A549 (cell line): Measurements from ENCODE around the gene CFAP92. TPM values are rescaled to one million over a fixed set of nuclear protein-coding genes. Genes with fewer than 3 reads are reported as not detected.
A peak's percentile ranks its signal among the peaks of the same experiment; 100 is the strongest.

Experiments
- ATOH8 ChIP-seq: fragments of 250-450 bp; sonication (Bioruptor Pico); IDR thresholded peaks from 2 replicates; pipeline ENCODE4 v1.5.0; 2020; ENCODE audit warnings: low read depth, mild to moderate bottlenecking, moderate library complexity
- BCL3 ChIP-seq: fragments of >200 bp; sonication (Bioruptor Twin); formaldehyde crosslinking; IDR thresholded peaks from 3 replicates; pipeline ENCODE4 v1.6.1; 2016
- CBX2 ChIP-seq: fragments of 200-600 bp; sonication (generic); IDR thresholded peaks from 2 replicates; pipeline ENCODE4 v1.6.1; 2016; ENCODE audit warnings: low read depth, mild to moderate bottlenecking, borderline replicate concordance
- CBX8 ChIP-seq: fragments of 200-600 bp; sonication (generic); IDR thresholded peaks from 2 replicates; pipeline ENCODE4 v1.6.1; 2016
- EHF ChIP-seq: fragments of 250-450 bp; sonication (Bioruptor Pico); IDR thresholded peaks from 2 replicates; pipeline ENCODE4 v1.5.0; 2020; ENCODE audit warnings: mild to moderate bottlenecking
- EHMT2 ChIP-seq: fragments of 200-600 bp; sonication (generic); IDR thresholded peaks from 2 replicates; pipeline ENCODE4 v1.6.1; 2016; ENCODE audit warnings: antibody characterized with exemption, low read depth, mild to moderate bottlenecking, moderate library complexity
- ESRRA ChIP-seq: fragments of 150-350 bp; IDR thresholded peaks from 2 replicates; pipeline ENCODE4 v1.6.1; 2014; ENCODE audit warnings: mild to moderate bottlenecking, low read length, borderline replicate concordance
- HDAC2 ChIP-seq: fragments of 200-600 bp; sonication (generic); IDR thresholded peaks from 2 replicates; pipeline ENCODE4 v1.6.1; 2016
- HES2 ChIP-seq: fragments of >200 bp; sonication (Bioruptor Twin); formaldehyde crosslinking; IDR thresholded peaks from 2 replicates; pipeline ENCODE4 v1.6.1; 2016
- HOXA7 ChIP-seq: fragments of 250-450 bp; sonication (Bioruptor Pico); IDR thresholded peaks from 2 replicates; pipeline ENCODE4 v1.5.0; 2020; ENCODE audit warnings: mild to moderate bottlenecking, moderate library complexity
- KDM5A ChIP-seq: fragments of 200-600 bp; sonication (generic); IDR thresholded peaks from 2 replicates; pipeline ENCODE4 v1.6.1; 2016; ENCODE audit warnings: antibody characterized with exemption, mild to moderate bottlenecking
- MAFK ChIP-seq: fragments of 450-650 bp; IDR thresholded peaks from 2 replicates; pipeline ENCODE4 v1.6.1; 2014; ENCODE audit not compliant: partially characterized antibody
- MAX ChIP-seq: IDR thresholded peaks from 2 replicates; pipeline ENCODE4 v1.6.1; 2012
- NPAS2 ChIP-seq: fragments of 250-450 bp; sonication (Bioruptor Pico); IDR thresholded peaks from 2 replicates; pipeline ENCODE4 v1.8.0; 2022; ENCODE audit warnings: mild to moderate bottlenecking, moderate library complexity, borderline replicate concordance
- PHF8 ChIP-seq: fragments of 200-600 bp; sonication (generic); IDR thresholded peaks from 2 replicates; pipeline ENCODE4 v1.6.1; 2016; ENCODE audit warnings: low read depth, mild to moderate bottlenecking, antibody characterized with exemption, moderate library complexity, borderline replicate concordance
- RAD21 ChIP-seq, 2 experiments: fragments of >200 bp in 1 of 2; sonication (Bioruptor Twin) in 1 of 2; formaldehyde crosslinking in 1 of 2; IDR thresholded peaks in 1 of 2; conservative IDR thresholded peaks in 1 of 2; 2 replicates in 1 of 2; 3 replicates in 1 of 2; pipeline ENCODE4 v1.6.1; 2012 to 2018; ENCODE audit warnings: inconsistent platforms in 1 of 2
- RARB ChIP-seq: fragments of 250-450 bp; sonication (Bioruptor Pico); IDR thresholded peaks from 2 replicates; pipeline ENCODE4 v1.8.0; 2021; ENCODE audit warnings: mild to moderate bottlenecking, moderate library complexity
- REST ChIP-seq: fragments of 200-600 bp; sonication (generic); IDR thresholded peaks from 2 replicates; pipeline ENCODE4 v1.6.1; 2016; ENCODE audit warnings: antibody characterized with exemption, mild to moderate bottlenecking, moderate library complexity
- SMC3 ChIP-seq: fragments of >200 bp; sonication (Bioruptor Twin); formaldehyde crosslinking; IDR thresholded peaks from 3 replicates; pipeline ENCODE4 v1.6.1; 2018; ENCODE audit warnings: inconsistent platforms
- ZFP36 ChIP-seq: fragments of 450-650 bp; IDR thresholded peaks from 2 replicates; pipeline ENCODE4 v1.6.1; 2014; ENCODE audit warnings: borderline replicate concordance; ENCODE audit not compliant: partially characterized antibody
- ZNF302 ChIP-seq: fragments of 250-450 bp; sonication (Bioruptor Pico); IDR thresholded peaks from 2 replicates; pipeline ENCODE4 v1.9.0; 2021; ENCODE audit warnings: inconsistent platforms, mild to moderate bottlenecking, moderate library complexity
- ZSCAN20 ChIP-seq: fragments of 250-450 bp; sonication (Bioruptor Pico); IDR thresholded peaks from 2 replicates; pipeline ENCODE4 v1.8.0; 2022; ENCODE audit warnings: mild to moderate bottlenecking, moderate library complexity
- polyA plus RNA-seq, 4 experiments: library from polyadenylated mRNA; depleted of rRNA in 3 of 4; stranded (reverse); fragments of >200 nt; fragmentation: RNase III in 1 of 4; extraction: RNeasy Plus Mini Kit Qiagen cat#74134 plus additional on column Dnase treatment in 1 of 4; gene quantifications; 2 replicates in 3 of 4; 3 replicates in 1 of 4; pipeline ENCODE4 v1.2.3, GENCODE V29; 2011 to 2017
- TF ChIP-seq, protein P1 (sequence below): fragments of 250-450 bp; sonication (Bioruptor Pico); IDR thresholded peaks from 2 replicates; pipeline ENCODE4 v1.5.0; 2021; ENCODE audit warnings: mild to moderate bottlenecking, moderate library complexity, borderline replicate concordance
- TF ChIP-seq, protein P2 (sequence below): fragments of 150-350 bp; IDR thresholded peaks from 2 replicates; pipeline ENCODE4 v1.6.1; 2014; ENCODE audit warnings: low read depth, mild to moderate bottlenecking, low read length
- TF ChIP-seq, protein P3 (sequence below): IDR thresholded peaks from 2 replicates; pipeline ENCODE4 v1.6.1; 2012
- TF ChIP-seq, protein P4 (sequence below): fragments of 450-650 bp; IDR thresholded peaks from 2 replicates; pipeline ENCODE4 v1.6.1; 2014; ENCODE audit warnings: antibody characterized with exemption

The CFAP92 gene
- polyA plus RNA-seq, 2 of the 4 experiments (the other 2 are of a cell fraction): not detected

DNA sequence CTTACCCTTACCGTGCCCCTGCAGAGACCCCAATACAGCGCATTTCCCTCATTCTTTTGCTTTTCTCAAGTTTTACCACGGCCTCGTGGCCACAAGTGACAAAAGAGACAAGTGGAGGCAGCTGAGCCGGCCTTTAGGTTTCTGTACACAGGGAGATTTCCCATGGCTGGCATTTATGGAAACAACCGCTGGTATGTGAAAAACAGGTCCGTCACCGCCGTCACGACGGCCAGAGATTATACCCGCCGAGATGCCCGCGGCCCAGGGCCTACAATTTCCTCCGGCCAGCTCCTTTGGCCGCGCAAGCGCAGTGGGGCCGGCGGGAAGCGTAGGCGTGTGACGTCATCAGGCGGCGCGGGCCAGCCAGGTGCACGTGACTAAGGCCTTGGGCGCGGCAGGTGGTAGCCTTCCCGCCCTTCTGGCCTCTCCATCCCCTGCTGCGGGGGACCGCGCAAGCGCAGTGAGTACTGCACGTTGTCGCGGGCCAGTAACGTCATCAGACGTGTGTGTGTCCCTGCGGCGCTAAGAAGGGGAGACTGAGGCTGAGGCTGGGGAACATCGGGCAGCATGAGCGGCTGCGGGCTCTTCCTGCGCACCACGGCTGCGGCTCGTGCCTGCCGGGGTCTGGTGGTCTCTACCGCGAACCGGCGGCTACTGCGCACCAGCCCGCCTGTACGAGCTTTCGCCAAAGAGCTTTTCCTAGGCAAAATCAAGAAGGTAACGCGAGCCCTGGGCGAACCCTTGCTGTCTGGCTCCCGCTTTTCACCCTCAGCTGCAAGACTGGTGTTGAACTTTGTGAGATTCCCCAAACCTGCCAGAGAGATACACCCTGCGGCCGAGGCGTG, 114.5 kb downstream of the CFAP92 start, which contains the start of gene ACAD9 (continued):
- TF ChIP-seq, protein P1, sequence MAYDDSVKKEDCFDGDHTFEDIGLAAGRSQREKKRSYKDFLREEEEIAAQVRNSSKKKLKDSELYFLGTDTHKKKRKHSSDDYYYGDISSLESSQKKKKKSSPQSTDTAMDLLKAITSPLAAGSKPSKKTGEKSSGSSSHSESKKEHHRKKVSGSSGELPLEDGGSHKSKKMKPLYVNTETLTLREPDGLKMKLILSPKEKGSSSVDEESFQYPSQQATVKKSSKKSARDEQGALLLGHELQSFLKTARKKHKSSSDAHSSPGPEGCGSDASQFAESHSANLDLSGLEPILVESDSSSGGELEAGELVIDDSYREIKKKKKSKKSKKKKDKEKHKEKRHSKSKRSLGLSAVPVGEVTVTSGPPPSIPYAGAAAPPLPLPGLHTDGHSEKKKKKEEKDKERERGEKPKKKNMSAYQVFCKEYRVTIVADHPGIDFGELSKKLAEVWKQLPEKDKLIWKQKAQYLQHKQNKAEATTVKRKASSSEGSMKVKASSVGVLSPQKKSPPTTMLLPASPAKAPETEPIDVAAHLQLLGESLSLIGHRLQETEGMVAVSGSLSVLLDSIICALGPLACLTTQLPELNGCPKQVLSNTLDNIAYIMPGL (CRISPR knock-in tag): no peak
- TF ChIP-seq KDM5A (peak; percentile 62), MAFK (no peak), ZNF302 (CRISPR knock-in tag) (0 out of 2 replicates have a peak, but pooled peaks have one; percentile 34), ATOH8 (CRISPR knock-in tag) (no peak), SMC3 (no peak), CBX2 (no peak), HES2 (no peak), REST (no peak), HDAC2 (no peak), EHMT2 (no peak), ESRRA (no peak), MAX (peak; percentile 99), HOXA7 (CRISPR knock-in tag) (no peak), BCL3 (peak; percentile 68; the same call in 1 of the 3 replicates), CBX8 (no peak), ZFP36 (no peak), PHF8 (peak; percentile 87; the same call in 1 of the 2 replicates), RARB (CRISPR knock-in tag) (no peak), NPAS2 (CRISPR knock-in tag) (peak; percentile 72; the same call in 1 of the 2 replicates), RAD21 (conservative IDR thresholded peaks at IDR 0.05 in 1 of 2, IDR thresholded peaks at IDR 0.05 in 1 of 2) (no peak), EHF (CRISPR knock-in tag) (no peak), ZSCAN20 (CRISPR knock-in tag) (no peak)
- TF ChIP-seq, protein P2, sequence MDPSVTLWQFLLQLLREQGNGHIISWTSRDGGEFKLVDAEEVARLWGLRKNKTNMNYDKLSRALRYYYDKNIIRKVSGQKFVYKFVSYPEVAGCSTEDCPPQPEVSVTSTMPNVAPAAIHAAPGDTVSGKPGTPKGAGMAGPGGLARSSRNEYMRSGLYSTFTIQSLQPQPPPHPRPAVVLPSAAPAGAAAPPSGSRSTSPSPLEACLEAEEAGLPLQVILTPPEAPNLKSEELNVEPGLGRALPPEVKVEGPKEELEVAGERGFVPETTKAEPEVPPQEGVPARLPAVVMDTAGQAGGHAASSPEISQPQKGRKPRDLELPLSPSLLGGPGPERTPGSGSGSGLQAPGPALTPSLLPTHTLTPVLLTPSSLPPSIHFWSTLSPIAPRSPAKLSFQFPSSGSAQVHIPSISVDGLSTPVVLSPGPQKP: no peak
- TF ChIP-seq, protein P3, sequence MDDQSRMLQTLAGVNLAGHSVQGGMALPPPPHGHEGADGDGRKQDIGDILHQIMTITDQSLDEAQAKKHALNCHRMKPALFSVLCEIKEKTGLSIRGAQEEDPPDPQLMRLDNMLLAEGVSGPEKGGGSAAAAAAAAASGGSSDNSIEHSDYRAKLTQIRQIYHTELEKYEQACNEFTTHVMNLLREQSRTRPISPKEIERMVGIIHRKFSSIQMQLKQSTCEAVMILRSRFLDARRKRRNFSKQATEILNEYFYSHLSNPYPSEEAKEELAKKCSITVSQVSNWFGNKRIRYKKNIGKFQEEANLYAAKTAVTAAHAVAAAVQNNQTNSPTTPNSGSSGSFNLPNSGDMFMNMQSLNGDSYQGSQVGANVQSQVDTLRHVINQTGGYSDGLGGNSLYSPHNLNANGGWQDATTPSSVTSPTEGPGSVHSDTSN: no peak
- TF ChIP-seq, protein P4, sequence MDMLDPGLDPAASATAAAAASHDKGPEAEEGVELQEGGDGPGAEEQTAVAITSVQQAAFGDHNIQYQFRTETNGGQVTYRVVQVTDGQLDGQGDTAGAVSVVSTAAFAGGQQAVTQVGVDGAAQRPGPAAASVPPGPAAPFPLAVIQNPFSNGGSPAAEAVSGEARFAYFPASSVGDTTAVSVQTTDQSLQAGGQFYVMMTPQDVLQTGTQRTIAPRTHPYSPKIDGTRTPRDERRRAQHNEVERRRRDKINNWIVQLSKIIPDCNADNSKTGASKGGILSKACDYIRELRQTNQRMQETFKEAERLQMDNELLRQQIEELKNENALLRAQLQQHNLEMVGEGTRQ: peak; percentile 95
- TF ChIP-seq, all 56 proteins: peak for 14
